HepG2 (cell line): ENCODE measurements around the gene DCHS2. TPM values are rescaled to one million over a fixed set of nuclear protein-coding genes. Genes with fewer than 3 reads are reported as not detected.

Source experiments
- ATAC-seq: fragments of 200-7000 bp; cut with Tn5 transposase; 3 replicates; pipeline ENCODE4 v1.9.1; 2020; ENCODE audit warnings: mild to moderate bottlenecking, moderate library complexity
- BruUV-seq: library from RNA; stranded (reverse); fragments of 400-500 nt; replicated peaks from 2 replicates; lab custom pipeline; 2021; lab: Mats Ljungman, UMichigan
- CTCF ChIA-PET: fragments of 300-600 bp; formaldehyde crosslinking; extraction: SDS; loops from one replicate; lab custom pipeline; 2021; ENCODE audit warnings: low total read pairs, inconsistent platforms, low intra/inter-chr PET ratio; lab: Yijun Ruan, JAX
- POLR2A ChIA-PET: fragments of 350-600 bp; sonication (Branson Sonifier 250); formaldehyde crosslinking; loops from one replicate; lab custom pipeline; 2020; ENCODE audit warnings: antibody characterized with exemption, inconsistent platforms; lab: Yijun Ruan, JAX
- DNase-seq: peaks from one replicate; pipeline ENCODE4 v3.0.0-alpha.2; 2015; ENCODE audit warnings: low spot score
- FAIRE-seq: peaks from 3 replicates; lab custom pipeline; 2011; peaks lifted over from hg19 to GRCh38; lab: Jason Lieb, UNC
- H2AFZ ChIP-seq: one replicate; pipeline ENCODE4 v1.6.1; 2011; ENCODE audit warnings: low read length, inconsistent platforms
- H3K27ac ChIP-seq: fragments of 300-600 bp; 3 replicates; pipeline ENCODE4 v1.8.0; 2011; ENCODE audit warnings: mixed run types, mild to moderate bottlenecking, mixed read lengths, low read length, inconsistent platforms; ENCODE audit not compliant: insufficient read depth; ENCODE audit errors: extremely low read length
- H3K27me3 ChIP-seq, 2 experiments: fragments of 200-600 bp in 1 of 2; 2 replicates in 1 of 2; 3 replicates in 1 of 2; pipeline versions ENCODE4 v1.6.0 to v1.8.0; 2011; ENCODE audit warnings: low read length in 2 of 2, mild to moderate bottlenecking in 2 of 2, moderate library complexity in 2 of 2, inconsistent platforms in 1 of 2; ENCODE audit not compliant: insufficient read depth in 2 of 2, control insufficient read depth in 1 of 2
- H3K36me3 ChIP-seq, 2 experiments: fragments of 200-600 bp in 1 of 2; replicated peaks in 1 of 2; 2 replicates in 1 of 2; 3 replicates in 1 of 2; pipeline versions ENCODE4 v1.5.1 to v1.8.0; 2011; ENCODE audit warnings: low read length in 2 of 2, inconsistent platforms in 1 of 2; ENCODE audit not compliant: insufficient read depth in 2 of 2, control insufficient read depth in 1 of 2
- H3K4me1 ChIP-seq: 2 replicates; pipeline ENCODE4 v1.5.1; 2012; ENCODE audit warnings: low read length, inconsistent platforms; ENCODE audit not compliant: insufficient read depth
- H3K4me2 ChIP-seq: 2 replicates; pipeline ENCODE4 v1.6.0; 2011; ENCODE audit warnings: low read depth, low read length, inconsistent platforms
- H3K4me3 ChIP-seq, 3 experiments: fragments of 200-600 bp in 1 of 3; sonication (generic), shearing (Covaris generic) in 1 of 3; replicated peaks in 1 of 3; 2 replicates each; pipeline ENCODE4 v1.5.1; 2011 to 2016; ENCODE audit warnings: low read length in 3 of 3, inconsistent platforms in 2 of 3, low read depth in 2 of 3, mild to moderate bottlenecking in 2 of 3, control low read depth in 1 of 3, mixed read lengths in 1 of 3; ENCODE audit not compliant: insufficient read depth in 1 of 3
- H3K79me2 ChIP-seq: one replicate; pipeline ENCODE4 v1.6.1; 2011; ENCODE audit warnings: low read length, inconsistent platforms; ENCODE audit not compliant: insufficient read depth
- H3K9ac ChIP-seq: 2 replicates; pipeline ENCODE4 v1.6.0; 2011; ENCODE audit warnings: mild to moderate bottlenecking, low read depth, low read length, inconsistent platforms; ENCODE audit not compliant: insufficient read depth
- H3K9me3 ChIP-seq: 2 replicates; pipeline ENCODE4 v1.5.1; 2012; ENCODE audit warnings: mild to moderate bottlenecking, low read length
- H4K20me1 ChIP-seq: 2 replicates; pipeline ENCODE4 v1.6.0; 2011; ENCODE audit warnings: inconsistent platforms, mild to moderate bottlenecking, low read length, moderate library complexity; ENCODE audit not compliant: insufficient read depth
- CEBPB ChIP-seq: IDR thresholded peaks from 2 replicates; pipeline ENCODE4 v1.6.1; 2011; ENCODE audit warnings: low read depth, low read length, improper control_type of control experiment, borderline replicate concordance
- CREB3 ChIP-seq: sonication (generic); formaldehyde crosslinking; IDR thresholded peaks from 2 replicates; pipeline ENCODE4 v1.5.0; 2020; ENCODE audit warnings: missing genetic modification reagents
- NFYC ChIP-seq: IDR thresholded peaks from 2 replicates; pipeline ENCODE4 v1.6.1; 2016; ENCODE audit warnings: missing genetic modification reagents, missing compliant biosample characterization
- PAWR ChIP-seq: sonication (generic); formaldehyde crosslinking; IDR thresholded peaks from 2 replicates; pipeline ENCODE4 v1.4.0; 2020; ENCODE audit warnings: missing genetic modification reagents, mild to moderate bottlenecking, borderline replicate concordance
- PAX8 ChIP-seq: sonication (generic); formaldehyde crosslinking; IDR thresholded peaks from 2 replicates; pipeline ENCODE4 v1.8.0; 2022; ENCODE audit warnings: mild to moderate bottlenecking, missing genetic modification reagents, borderline replicate concordance
- SMAD1 ChIP-seq: sonication (generic); formaldehyde crosslinking; IDR thresholded peaks from 2 replicates; pipeline ENCODE4 v1.4.0; 2020; ENCODE audit warnings: missing genetic modification reagents, low read depth, mild to moderate bottlenecking, borderline replicate concordance
- STAG1 ChIP-seq: sonication (generic); formaldehyde crosslinking; IDR thresholded peaks from 2 replicates; pipeline ENCODE4 v1.4.0; 2020; ENCODE audit warnings: missing genetic modification reagents
- ZNF10 ChIP-seq: sonication (generic); formaldehyde crosslinking; IDR thresholded peaks from 2 replicates; pipeline ENCODE4 v1.4.0; 2020; ENCODE audit warnings: mild to moderate bottlenecking, low read depth, missing genetic modification reagents, borderline replicate concordance
- ZNF18 ChIP-seq: sonication (generic); formaldehyde crosslinking; IDR thresholded peaks from 2 replicates; pipeline ENCODE4 v1.8.0; 2022; ENCODE audit warnings: mild to moderate bottlenecking, missing genetic modification reagents; ENCODE audit not compliant: insufficient replicate concordance
- ZNF576 ChIP-seq: sonication (generic); formaldehyde crosslinking; IDR thresholded peaks from 2 replicates; pipeline ENCODE4 v1.4.0; 2020; ENCODE audit warnings: mild to moderate bottlenecking, missing genetic modification reagents
- ZNF879 ChIP-seq: sonication (generic); formaldehyde crosslinking; IDR thresholded peaks from 2 replicates; pipeline ENCODE4 v1.8.1; 2023; ENCODE audit warnings: missing genetic modification reagents
- ZSCAN22 ChIP-seq: sonication (generic); formaldehyde crosslinking; IDR thresholded peaks from 2 replicates; pipeline ENCODE4 v1.4.0; 2020; ENCODE audit warnings: mild to moderate bottlenecking, missing genetic modification reagents
- WGBS: methylation state at CpG from one replicate; pipeline ENCODE4 v1.1.6; 2017; ENCODE audit warnings: low lambda C conversion rate; 5-methylcytosine and 5-hydroxymethylcytosine counted together
- in situ Hi-C: cut with HindIII; loops from 2 replicates; pipeline ENCODE4 v1.10.0; 2017; ENCODE audit warnings: low pct_unique_long_range_greater_than_20kb; ENCODE audit not compliant: extremely low pct_ligation_motif_present
- intact Hi-C: fragments of 100-400 bp; cut with micrococcal nuclease; formaldehyde crosslinking; loops from one replicate; pipeline ENCODE4 v1.10.0; 2022; ENCODE audit not compliant: unreplicated experiment
- polyA plus RNA-seq, 8 experiments: library from polyadenylated mRNA; depleted of rRNA in 3 of 8; stranded (reverse) in 7 of 8; unstranded in 1 of 8; fragments of >200 nt; fragmentation: Illumina TruSeq in 4 of 8; extraction: Trizol in 4 of 8; gene quantifications; 2 replicates each; pipeline versions ENCODE4 v1.2.1 to v1.2.3, GENCODE V29; 2011 to 2016; ENCODE audit warnings: low read depth in 4 of 8, missing spikeins in 1 of 8, mixed read lengths in 1 of 8; ENCODE audit not compliant: insufficient read depth in 1 of 8
- total RNA-seq, 5 experiments: library from RNA; depleted of rRNA; stranded (reverse); fragments of >200 nt; fragmentation: Illumina TruSeq; extraction: Trizol; gene quantifications; 2 replicates each; pipeline ENCODE4 v1.2.3, GENCODE V29; 2016; ENCODE audit warnings: low read depth in 1 of 5

The DCHS2 gene
- total and polyA plus RNA-seq, 2 of the 13 experiments (the other 11 are each of a cell fraction or from before 2014, with no cell fraction given): 0.03 TPM; not detected in 1

- no peak for TF ChIP-seq ZNF18 (CRISPR knock-in tag)
- TF ChIP-seq SMAD1 (CRISPR knock-in tag): no peak
Observed at GRCh38 chr4:154328030-154328429, 163.6 kb downstream of the DCHS2 start (continued).

- H2AFZ ChIP-seq: no peak overlapping the region
- intact Hi-C loops: no loop called here
- no peaks in the 10 kb centered on the region for H4K20me1 ChIP-seq
- DNase-seq (no peak), FAIRE-seq (no peak), ATAC-seq (no peak)
- BruUV-seq: no TSS peak
- no peak overlapping the region for H3K27ac ChIP-seq
- no peak overlapping the region for H3K9ac ChIP-seq
- H3K4me3 ChIP-seq: no peak overlapping the region
- no peaks in the 10 kb centered on the region for H3K36me3 ChIP-seq
- no peaks in the 10 kb centered on the region for H3K4me1 ChIP-seq
- H3K9me3 ChIP-seq: no peaks in the 10 kb centered on the region
- H3K79me2 ChIP-seq: no peaks in the 10 kb centered on the region
- no peak for TF ChIP-seq NFYC (CRISPR knock-in tag)
- TF ChIP-seq ZSCAN22 (CRISPR knock-in tag): no peak
- no peak for TF ChIP-seq ZNF10 (CRISPR knock-in tag)
- TF ChIP-seq ZNF576 (CRISPR knock-in tag): no peak
- TF ChIP-seq ZNF879 (CRISPR knock-in tag): no peak
- TF ChIP-seq PAWR (CRISPR knock-in tag): no peak
- no peak for TF ChIP-seq CEBPB
- no peak for TF ChIP-seq CREB3
- TF ChIP-seq PAX8 (CRISPR knock-in tag): no peak
- no peak for TF ChIP-seq STAG1
- WGBS: 10% methylated on average over 6 of the region's 6 CpGs
- CTCF ChIA-PET: no interaction called here
- POLR2A ChIA-PET: no interaction called here
- H3K27me3 ChIP-seq: no peaks in the 10 kb centered on the region
- no peak overlapping the region for H3K4me2 ChIP-seq
- in situ Hi-C loops: no loop called here
Observed at GRCh38 chr4:154320521-154320920, 171.1 kb downstream of the DCHS2 start.
